ENCODE results near the gene ZDHHC9.

Gene ZDHHC9

DNA sequence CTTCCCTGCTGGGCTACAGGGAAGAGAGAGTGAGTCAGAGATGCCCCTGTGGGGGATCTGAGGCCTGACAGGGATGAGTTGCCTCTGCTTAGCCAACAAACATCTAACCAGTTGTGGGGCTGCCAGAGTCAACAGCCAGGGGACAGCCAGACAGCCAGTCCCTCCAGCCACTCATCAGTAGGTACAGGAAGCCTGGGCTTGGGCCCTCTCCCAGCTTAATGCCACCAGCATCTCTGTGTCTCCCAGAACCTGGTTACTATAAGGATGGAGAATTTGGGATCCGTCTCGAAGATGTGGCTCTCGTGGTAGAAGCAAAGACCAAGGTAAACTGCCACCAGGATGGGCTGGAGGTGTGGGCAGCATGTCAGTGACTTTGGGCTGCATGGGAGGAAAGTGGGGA, 81.2 kb downstream of the ZDHHC9 start:
- H2AFZ ChIP-seq (ENCODE audit: low read depth, low read length) = no peak overlapping the region
- H3K36me3 ChIP-seq (replicated peaks; ENCODE audit: low read depth, low read length) = no peaks in the 10 kb centered on the region
- no peaks in the 10 kb centered on the region for H3K9me3 ChIP-seq (ENCODE audit: insufficient read depth, low read length)
- H3K79me2 ChIP-seq (ENCODE audit: low read length) = no peaks in the 10 kb centered on the region
- no peak overlapping the region for H3K4me3 ChIP-seq (ENCODE audit: low read length)
- peaks cover 17% of the 10 kb centered on the region for H3K4me1 ChIP-seq (ENCODE audit: low read length)
- TF ChIP-seq EZH2phosphoT487 (IDR thresholded peaks at IDR 0.05; ENCODE audit: low read depth) = no peak
- TF ChIP-seq, protein P1, sequence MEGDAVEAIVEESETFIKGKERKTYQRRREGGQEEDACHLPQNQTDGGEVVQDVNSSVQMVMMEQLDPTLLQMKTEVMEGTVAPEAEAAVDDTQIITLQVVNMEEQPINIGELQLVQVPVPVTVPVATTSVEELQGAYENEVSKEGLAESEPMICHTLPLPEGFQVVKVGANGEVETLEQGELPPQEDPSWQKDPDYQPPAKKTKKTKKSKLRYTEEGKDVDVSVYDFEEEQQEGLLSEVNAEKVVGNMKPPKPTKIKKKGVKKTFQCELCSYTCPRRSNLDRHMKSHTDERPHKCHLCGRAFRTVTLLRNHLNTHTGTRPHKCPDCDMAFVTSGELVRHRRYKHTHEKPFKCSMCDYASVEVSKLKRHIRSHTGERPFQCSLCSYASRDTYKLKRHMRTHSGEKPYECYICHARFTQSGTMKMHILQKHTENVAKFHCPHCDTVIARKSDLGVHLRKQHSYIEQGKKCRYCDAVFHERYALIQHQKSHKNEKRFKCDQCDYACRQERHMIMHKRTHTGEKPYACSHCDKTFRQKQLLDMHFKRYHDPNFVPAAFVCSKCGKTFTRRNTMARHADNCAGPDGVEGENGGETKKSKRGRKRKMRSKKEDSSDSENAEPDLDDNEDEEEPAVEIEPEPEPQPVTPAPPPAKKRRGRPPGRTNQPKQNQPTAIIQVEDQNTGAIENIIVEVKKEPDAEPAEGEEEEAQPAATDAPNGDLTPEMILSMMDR (IDR thresholded peaks at IDR 0.05; ENCODE audit: low read depth, low read length) = no peak
- H3K27ac ChIP-seq (ENCODE audit: low read length) = no peak overlapping the region
- no peaks in the 10 kb centered on the region for H3K27me3 ChIP-seq (ENCODE audit: low read depth, low read length)
- no peak overlapping the region for H3K4me2 ChIP-seq (ENCODE audit: low read length)
- H4K20me1 ChIP-seq (ENCODE audit: insufficient read depth, low read length) = no peaks in the 10 kb centered on the region
- H3K9ac ChIP-seq (ENCODE audit: low read length) = no peak overlapping the region

DNA sequence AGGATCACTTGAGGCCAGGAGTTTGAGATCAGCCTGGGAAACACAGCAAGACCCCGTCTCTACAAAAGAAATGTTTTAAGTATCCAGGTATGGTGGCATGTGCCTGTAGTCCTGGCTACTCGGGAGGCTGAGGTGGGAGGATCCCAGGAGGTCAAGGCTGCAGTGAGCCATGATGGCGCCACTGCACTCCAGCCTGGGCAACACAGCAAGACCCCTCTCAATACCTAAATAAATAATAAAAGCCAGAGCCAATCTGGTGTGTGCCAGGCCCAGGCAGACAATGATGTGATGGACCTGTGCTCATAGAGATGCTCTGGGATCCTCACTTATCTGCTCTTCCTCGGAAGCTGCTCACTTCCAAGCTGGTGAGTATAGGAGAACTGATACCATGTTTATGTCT, 82.1 kb downstream of the ZDHHC9 start:
- H3K4me3 ChIP-seq (ENCODE audit: low read length) = no peak overlapping the region
- H3K36me3 ChIP-seq (replicated peaks; ENCODE audit: low read depth, low read length) = no peaks in the 10 kb centered on the region
- H3K4me1 ChIP-seq (ENCODE audit: low read length) = peaks cover 17% of the 10 kb centered on the region
- no peaks in the 10 kb centered on the region for H3K79me2 ChIP-seq (ENCODE audit: low read length)
- H4K20me1 ChIP-seq (ENCODE audit: insufficient read depth, low read length) = no peaks in the 10 kb centered on the region
- H3K27ac ChIP-seq (ENCODE audit: low read length) = no peak overlapping the region
- TF ChIP-seq, protein P1 (IDR thresholded peaks at IDR 0.05; ENCODE audit: low read depth, low read length) = no peak
- no peak for TF ChIP-seq EZH2phosphoT487 (IDR thresholded peaks at IDR 0.05; ENCODE audit: low read depth)
- no peaks in the 10 kb centered on the region for H3K9me3 ChIP-seq (ENCODE audit: insufficient read depth, low read length)
- H3K9ac ChIP-seq (ENCODE audit: low read length) = no peak overlapping the region
- no peak overlapping the region for H3K4me2 ChIP-seq (ENCODE audit: low read length)
- no peaks in the 10 kb centered on the region for H3K27me3 ChIP-seq (ENCODE audit: low read depth, low read length)
- H2AFZ ChIP-seq (ENCODE audit: low read depth, low read length) = no peak overlapping the region

DNA sequence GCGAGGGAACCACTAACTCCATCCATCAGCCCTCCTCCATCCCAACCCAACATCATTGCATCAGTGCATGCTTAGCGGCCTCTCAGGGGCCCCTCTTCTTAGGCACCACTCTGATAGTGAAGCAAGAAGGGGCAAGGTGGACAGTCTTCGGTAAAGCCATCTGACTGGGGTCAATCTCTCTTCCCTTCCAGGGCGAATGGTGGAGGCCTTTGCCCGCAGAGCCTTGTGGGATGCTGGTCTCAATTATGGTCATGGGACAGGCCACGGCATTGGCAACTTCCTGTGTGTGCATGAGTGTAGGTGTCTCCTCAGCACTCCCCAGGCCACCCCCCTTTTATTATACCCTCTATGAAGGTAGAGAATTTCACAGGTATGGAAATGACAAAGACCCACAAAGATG, 82.7 kb downstream of the ZDHHC9 start:
- TF ChIP-seq EZH2phosphoT487 (IDR thresholded peaks at IDR 0.05; ENCODE audit: low read depth) = no peak
- TF ChIP-seq, protein P1 (IDR thresholded peaks at IDR 0.05; ENCODE audit: low read depth, low read length) = no peak
- Histone ChIP-seq H3K4me3 (ENCODE audit: low read length) (no peak overlapping the region), H3K9ac (ENCODE audit: low read length) (no peak overlapping the region), H4K20me1 (ENCODE audit: insufficient read depth, low read length) (no peaks in the 10 kb centered on the region), H2AFZ (ENCODE audit: low read depth, low read length) (no peak overlapping the region), H3K27ac (ENCODE audit: low read length) (no peak overlapping the region), H3K36me3 (replicated peaks; ENCODE audit: low read depth, low read length) (no peaks in the 10 kb centered on the region), H3K4me1 (ENCODE audit: low read length) (peaks cover 17% of the 10 kb centered on the region), H3K9me3 (ENCODE audit: insufficient read depth, low read length) (no peaks in the 10 kb centered on the region), H3K4me2 (ENCODE audit: low read length) (no peak overlapping the region), H3K79me2 (ENCODE audit: low read length) (no peaks in the 10 kb centered on the region), H3K27me3 (ENCODE audit: low read depth, low read length) (no peaks in the 10 kb centered on the region)

DNA sequence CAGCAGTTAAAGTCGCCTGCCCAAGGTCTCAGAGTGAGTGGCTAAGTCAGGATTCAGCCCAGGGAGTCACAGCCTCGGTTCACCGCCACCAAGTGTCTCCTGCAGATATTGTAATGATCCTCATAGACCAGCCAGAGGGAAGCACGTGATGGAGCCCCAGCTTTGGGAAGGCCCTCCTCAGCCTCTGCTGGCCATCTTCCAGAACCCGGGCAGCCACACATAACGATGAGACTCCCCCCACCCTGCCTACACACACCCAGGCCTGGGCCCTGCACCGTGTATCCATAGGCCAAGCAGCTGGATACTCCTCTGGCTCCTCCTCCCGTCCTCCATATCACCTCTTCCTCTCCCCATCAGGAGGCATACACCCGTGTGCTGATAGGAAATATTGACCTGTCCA, 83.5 kb downstream of the ZDHHC9 start:
- no peak overlapping the region for H3K9ac ChIP-seq (ENCODE audit: low read length)

More for the DNA sequence above, 83.5 kb downstream of the ZDHHC9 start:
- no peak overlapping the region for H3K4me2 ChIP-seq (ENCODE audit: low read length)
- H4K20me1 ChIP-seq (ENCODE audit: insufficient read depth, low read length) = no peaks in the 10 kb centered on the region
- no peak overlapping the region for H3K27ac ChIP-seq (ENCODE audit: low read length)
- H3K79me2 ChIP-seq (ENCODE audit: low read length) = no peaks in the 10 kb centered on the region
- no peak overlapping the region for H3K4me3 ChIP-seq (ENCODE audit: low read length)
- peaks cover 17% of the 10 kb centered on the region for H3K4me1 ChIP-seq (ENCODE audit: low read length)
- no peaks in the 10 kb centered on the region for H3K9me3 ChIP-seq (ENCODE audit: insufficient read depth, low read length)
- H3K36me3 ChIP-seq (replicated peaks; ENCODE audit: low read depth, low read length) = no peaks in the 10 kb centered on the region
- TF ChIP-seq EZH2phosphoT487 (IDR thresholded peaks at IDR 0.05; ENCODE audit: low read depth) = no peak
- TF ChIP-seq, protein P1 (IDR thresholded peaks at IDR 0.05; ENCODE audit: low read depth, low read length) = no peak
- H2AFZ ChIP-seq (ENCODE audit: low read depth, low read length) = no peak overlapping the region
- H3K27me3 ChIP-seq (ENCODE audit: low read depth, low read length) = no peaks in the 10 kb centered on the region

Data from OCI-LY3 (cell line).